SK-N-DZ (cell line): Measurements from ENCODE around the gene SMIM13. TPM values are rescaled to one million over a fixed set of nuclear protein-coding genes. Genes with fewer than 3 reads are reported as not detected.

Source experiments
- DNase-seq: peaks from one replicate; pipeline ENCODE4 v3.0.0-alpha.2; 2015; ENCODE audit warnings: low spot score
- polyA plus RNA-seq, 2 experiments: library from polyadenylated mRNA; depleted of rRNA; stranded (reverse); fragments of >200 nt; gene quantifications; 2 replicates each; pipeline ENCODE4 v1.2.3, GENCODE V29; 2014

The SMIM13 gene
- polyA plus RNA-seq (2014; cell fraction: cytosol; rRNA removed), result 8.1 and 8.8 TPM in 2 replicates
- 4.6 and 7.7 TPM in 2 replicates for polyA plus RNA-seq (2014; cell fraction: nucleus; rRNA removed)

GRCh38 chr6:11093626-11094410, at the start of gene SMIM13:
SMIM13 (plus strand) TSS chr6:11093834; CDS start chr6:11094314, 480 bp downstream.
- DNase-seq, result peak; percentile 97

- DNase-seq, result no peak
These were observed 49.5 kb upstream of the SMIM13 start, which contains the start of gene ELOVL2 for GRCh38 chr6:11043961-11044711. ELOVL2 (minus strand) TSS chr6:11044305; CDS start chr6:11044230, 75 bp downstream.

GRCh38 chr6:11044712-11045167, 48.9 kb upstream of the SMIM13 start:
- DNase-seq, result no peak

GRCh38 chr6:11050731-11051130, 42.9 kb upstream of the SMIM13 start:
- no peak for DNase-seq

- no peak for DNase-seq
These were observed 40.3 kb upstream of the SMIM13 start for GRCh38 chr6:11053307-11053706.

GRCh38 chr6:11054722-11055121, 38.9 kb upstream of the SMIM13 start:
- DNase-seq, result no peak

GRCh38 chr6:11055127-11055627, 38.5 kb upstream of the SMIM13 start:
- no peak for DNase-seq

GRCh38 chr6:11056871-11057270, 36.8 kb upstream of the SMIM13 start:
- DNase-seq, result no peak

- no peak for DNase-seq
These were observed 35.2 kb upstream of the SMIM13 start for GRCh38 chr6:11058406-11058805.

- no peak for DNase-seq
These were observed 31.6 kb upstream of the SMIM13 start for GRCh38 chr6:11062083-11062482.

GRCh38 chr6:11062715-11063114, 30.9 kb upstream of the SMIM13 start:
- DNase-seq, result no peak

- no peak for DNase-seq
These were observed 28.8 kb upstream of the SMIM13 start for GRCh38 chr6:11064836-11065235.

- DNase-seq, result no peak
These were observed 28.0 kb upstream of the SMIM13 start for GRCh38 chr6:11065436-11066202.

GRCh38 chr6:11066505-11067347, 26.9 kb upstream of the SMIM13 start:
- DNase-seq, result no peak

GRCh38 chr6:11067348-11067747, 26.3 kb upstream of the SMIM13 start:
- no peak for DNase-seq

- peak; percentile 54 for DNase-seq
These were observed 23.9 kb upstream of the SMIM13 start for GRCh38 chr6:11069760-11070159.

GRCh38 chr6:11072101-11072500, 21.5 kb upstream of the SMIM13 start:
- DNase-seq, result no peak

GRCh38 chr6:11076540-11076939, 17.1 kb upstream of the SMIM13 start:
- no peak for DNase-seq

GRCh38 chr6:11078266-11078665, 15.4 kb upstream of the SMIM13 start:
- no peak for DNase-seq

- DNase-seq, result no peak
These were observed 13.3 kb upstream of the SMIM13 start for GRCh38 chr6:11080296-11080695.

GRCh38 chr6:11083491-11083890, 10.1 kb upstream of the SMIM13 start:
- no peak for DNase-seq
